Measurements from ENCODE around the gene IPO7. TPM values are rescaled to one million over a fixed set of nuclear protein-coding genes. Genes with fewer than 3 reads are reported as not detected.

Gene IPO7
- total RNA-seq, 1 experiment from 2014 or later = 78.9 TPM

GRCh38 chr11:9460322-9461062 is 76.0 kb downstream of the IPO7 start, which contains the start of gene ZNF143:
Gene ZNF143 (plus strand): TSS chr11:9461012. CDS start chr11:9471309, 10,297 bp downstream.
- BruUV-seq (replicated peaks) = no TSS peak
- Histone ChIP-seq H2AFZ (ENCODE audit: low read length) (peak within 1 kb of the TSS; percentile 72), H3K9ac (ENCODE audit: low read length) (peak within 1 kb of the TSS; percentile 100), H3K9me3 (ENCODE audit: low read length) (no peaks in the 10 kb centered on the region), H3K27ac (ENCODE audit: low read length) (peak within 1 kb of the TSS; percentile 98), H3K79me2 (ENCODE audit: low read length) (peaks cover 55% of the 10 kb centered on the region), H3K4me3 (ENCODE audit: low read length) (peak within 1 kb of the TSS; percentile 81), H3K27me3 (ENCODE audit: low read length) (no peaks in the 10 kb centered on the region), H3F3A (ENCODE audit: low read length, unreplicated experiment) (peaks cover 6% of the 10 kb centered on the region), H3K4me2 (ENCODE audit: low read length) (peak within 1 kb of the TSS; percentile 90), H3K4me1 (ENCODE audit: insufficient read depth, low read length) (peaks cover 18% of the 10 kb centered on the region), H4K20me1 (ENCODE audit: low read length) (no peaks in the 10 kb centered on the region), H3K9me2 (replicated peaks; ENCODE audit: low read length) (no peaks in the 10 kb centered on the region), H3K36me3 (ENCODE audit: low read depth, low read length) (no peaks in the 10 kb centered on the region)
- ATAC-seq = peak; percentile 89
- intact Hi-C loops (cut with micrococcal nuclease) = loop anchor here (1.0 to 2.0 kb wide), 3 partner anchors 46 to 153 kb away; no protein-coding TSS in a partner anchor
- CTCF ChIA-PET = interaction anchor here (0.6 to 1.4 kb wide), 2 partner anchors 46 kb away, joined by 3 to 5 read pairs; no protein-coding TSS in a partner anchor
- POLR2A ChIA-PET (ENCODE audit: unreplicated experiment) = interaction anchor here (0.5 to 1.2 kb wide), 10 partner anchors 38 to 844 kb away, joined by 3 to 14 read pairs (median 4); partner anchors contain the start of gene WEE1
- DNase-seq = peak; percentile 99
- TF ChIP-seq EZH2phosphoT487 (IDR thresholded peaks at IDR 0.05; ENCODE audit: borderline replicate concordance, low read length) = no peak
- no peak for TF ChIP-seq EZH2 (IDR thresholded peaks at IDR 0.05; ENCODE audit: low read length, unreplicated experiment)
- no peak for TF ChIP-seq CTCF (conservative IDR thresholded peaks at IDR 0.05; ENCODE audit: low read depth, low read length)

DNA sequence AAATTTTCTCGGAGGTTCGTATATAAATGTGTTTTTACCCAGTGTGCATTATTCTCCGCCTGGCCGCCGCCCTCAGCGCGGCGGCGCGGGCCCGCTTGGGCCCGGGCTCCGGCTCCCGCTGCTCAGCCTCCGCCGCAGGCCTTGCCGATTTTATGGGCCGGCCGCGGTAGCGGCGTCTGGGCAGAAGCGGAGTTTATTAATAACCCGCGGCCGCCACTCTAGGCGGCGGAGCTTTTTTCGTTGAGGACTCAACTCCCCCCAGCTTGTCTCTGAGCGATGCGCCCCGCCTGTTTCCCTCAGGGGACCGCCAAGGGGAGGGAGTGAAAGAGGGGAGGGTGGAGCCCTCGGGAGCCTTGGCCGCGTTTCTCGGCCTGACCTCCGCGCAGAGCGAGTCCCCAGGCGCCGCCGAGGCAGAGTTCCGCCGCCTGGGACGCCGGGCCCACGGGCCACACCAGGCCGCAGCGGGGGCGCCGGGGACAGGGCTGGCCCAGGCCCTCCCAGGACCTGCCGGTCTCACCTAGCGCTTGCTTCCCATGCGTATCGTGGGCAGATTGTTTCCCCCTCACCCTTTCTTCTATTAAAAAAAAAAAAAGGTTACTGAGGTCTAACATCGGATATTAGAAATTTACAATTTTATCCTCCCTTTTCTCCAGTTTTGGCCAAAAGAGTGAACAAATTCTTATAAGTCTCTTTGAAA is 76.8 kb downstream of the IPO7 start:
- Histone ChIP-seq H3K4me3 (ENCODE audit: low read length) (peak overlapping the region; percentile 81), H3K9ac (ENCODE audit: low read length) (peak overlapping the region; percentile 100), H2AFZ (ENCODE audit: low read length) (peak overlapping the region; percentile 72), H3K27me3 (ENCODE audit: low read length) (no peaks in the 10 kb centered on the region), H4K20me1 (ENCODE audit: low read length) (no peaks in the 10 kb centered on the region), H3F3A (ENCODE audit: low read length, unreplicated experiment) (peaks cover 6% of the 10 kb centered on the region), H3K4me2 (ENCODE audit: low read length) (peak overlapping the region; percentile 90), H3K9me3 (ENCODE audit: low read length) (no peaks in the 10 kb centered on the region), H3K36me3 (ENCODE audit: low read depth, low read length) (no peaks in the 10 kb centered on the region), H3K79me2 (ENCODE audit: low read length) (peaks cover 59% of the 10 kb centered on the region), H3K4me1 (ENCODE audit: insufficient read depth, low read length) (peaks cover 18% of the 10 kb centered on the region), H3K9me2 (replicated peaks; ENCODE audit: low read length) (no peaks in the 10 kb centered on the region), H3K27ac (ENCODE audit: low read length) (peak overlapping the region; percentile 98)
- TF ChIP-seq EZH2 (IDR thresholded peaks at IDR 0.05; ENCODE audit: low read length, unreplicated experiment) = no peak
- no peak for TF ChIP-seq EZH2phosphoT487 (IDR thresholded peaks at IDR 0.05; ENCODE audit: borderline replicate concordance, low read length)
- TF ChIP-seq CTCF (conservative IDR thresholded peaks at IDR 0.05; ENCODE audit: low read depth, low read length) = no peak
- DNase-seq (peak; percentile 75), ATAC-seq (peak; percentile 53)
- intact Hi-C loops (cut with micrococcal nuclease) = loop anchor here (2.0 kb wide), 2 partner anchors 46 to 106 kb away; no protein-coding TSS in a partner anchor
- no TSS peak for BruUV-seq (replicated peaks)
- CTCF ChIA-PET = interaction anchor here (0.5 to 0.6 kb wide), 3 partner anchors 45 to 519 kb away, joined by 3 to 5 read pairs (median 3); no protein-coding TSS in a partner anchor
- POLR2A ChIA-PET (ENCODE audit: unreplicated experiment) = interaction anchor here (0.6 to 1.2 kb wide), 5 partner anchors 38 to 843 kb away, joined by 3 to 14 read pairs (median 3); partner anchors contain the start of gene WEE1

All from PC-3 (cell line).